ENCODE measurements around the gene HES6. TPM values are rescaled to one million over a fixed set of nuclear protein-coding genes. Genes with fewer than 3 reads are reported as not detected.
A peak's percentile ranks its signal among the peaks of the same experiment; 100 is the strongest.

Gene HES6
- total RNA-seq, 1 donor from 2014 or later: 8.6 TPM

DNA sequence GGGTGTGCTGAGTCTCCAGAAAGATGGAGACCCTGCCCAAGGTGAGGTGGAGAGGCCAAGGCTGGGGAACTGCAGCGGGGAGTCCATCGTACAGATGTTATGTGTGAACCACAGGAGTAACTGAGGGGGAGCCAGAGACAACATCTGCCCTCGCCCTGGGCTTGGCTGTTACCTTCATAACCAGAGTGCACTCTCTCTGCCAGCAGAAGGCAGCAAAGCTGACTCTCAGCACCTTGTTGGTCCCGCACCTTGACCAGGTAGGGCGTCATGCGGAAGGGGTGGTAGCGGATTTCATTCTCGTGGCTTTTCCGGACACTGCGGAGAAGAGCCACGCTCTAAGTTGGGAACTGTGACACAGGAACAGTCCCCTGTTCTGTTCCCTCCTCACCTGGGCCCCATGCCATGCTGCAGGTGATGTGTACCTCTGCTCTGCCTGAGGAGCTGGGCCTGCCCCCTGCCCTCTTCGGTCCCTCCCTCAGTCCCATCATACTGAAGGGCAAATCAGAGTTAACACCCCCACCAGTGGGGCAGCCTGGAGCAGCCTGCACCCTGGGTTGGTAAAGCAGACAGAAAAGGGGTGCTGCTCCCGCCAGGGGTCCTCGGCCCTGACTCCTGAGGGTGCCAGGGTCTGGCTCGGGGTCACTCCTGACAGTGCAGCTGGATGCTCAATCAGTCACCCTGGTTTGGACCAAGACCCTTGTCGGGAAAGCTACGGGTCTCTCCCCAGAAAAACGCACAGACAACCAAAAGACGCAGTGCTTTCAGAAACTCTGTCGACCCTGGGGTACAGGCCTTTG lies 28.2 kb upstream of the HES6 start:
- no peaks in the 10 kb centered on the region for H3K27me3 ChIP-seq
- intact Hi-C loops (cut with DNase I): no loop called here
- H3K4me1 ChIP-seq: peaks cover 13% of the 10 kb centered on the region
- H3K4me3 ChIP-seq: no peak overlapping the region
- TF ChIP-seq POLR2A (IDR thresholded peaks at IDR 0.05) (no peak), CTCF (IDR thresholded peaks at IDR 0.05) (no peak), POLR2AphosphoS5 (IDR thresholded peaks at IDR 0.05; ENCODE audit: insufficient read depth in 1 of 2, low read depth in 1 of 2) (no peak)
- no peak overlapping the region for H3K27ac ChIP-seq
- DNase-seq (ENCODE audit: extremely low spot score in 2 of 2): no peak
- no peaks in the 10 kb centered on the region for H3K9me3 ChIP-seq
- peaks cover 0 to 53% of the 10 kb centered on the region in 2 donors for H3K36me3 ChIP-seq

GRCh38 chr2:238267341-238267710 lies 27.5 kb upstream of the HES6 start:
- Histone ChIP-seq H3K4me1 (peaks cover 20% of the 10 kb centered on the region), H3K27ac (no peak overlapping the region), H3K27me3 (no peaks in the 10 kb centered on the region), H3K4me3 (no peak overlapping the region), H3K9me3 (no peaks in the 10 kb centered on the region), H3K36me3 (peaks cover 0 to 46% of the 10 kb centered on the region in 2 donors)
- intact Hi-C loops (cut with DNase I): no loop called here
- TF ChIP-seq POLR2AphosphoS5 (IDR thresholded peaks at IDR 0.05; ENCODE audit: insufficient read depth in 1 of 2, low read depth in 1 of 2) (no peak), POLR2A (IDR thresholded peaks at IDR 0.05) (no peak), CTCF (IDR thresholded peaks at IDR 0.05) (no peak)
- no peak for DNase-seq (ENCODE audit: extremely low spot score in 2 of 2)

DNA sequence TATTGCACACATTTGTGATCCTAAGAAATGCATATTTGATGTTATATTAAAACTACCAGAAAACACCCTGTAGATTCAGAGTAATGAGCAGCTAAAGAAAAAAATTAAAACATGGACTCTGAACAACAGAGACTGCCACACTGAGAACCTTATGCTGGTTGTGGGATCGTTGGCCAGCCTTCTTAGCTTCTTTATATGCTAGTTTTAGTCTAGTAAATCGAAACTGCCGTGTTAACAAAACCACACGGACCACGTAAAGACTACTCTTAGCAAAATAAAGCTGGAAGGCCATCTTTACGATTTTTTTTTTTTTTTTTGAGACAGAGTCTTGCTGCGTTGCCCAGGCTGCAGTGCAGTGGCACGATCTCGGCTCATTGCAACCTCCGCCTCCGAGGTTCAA lies 25.8 kb upstream of the HES6 start:
- no peak for DNase-seq (ENCODE audit: extremely low spot score in 2 of 2)
- peaks cover 26% of the 10 kb centered on the region for H3K4me1 ChIP-seq
- TF ChIP-seq POLR2AphosphoS5 (IDR thresholded peaks at IDR 0.05; ENCODE audit: insufficient read depth in 1 of 2, low read depth in 1 of 2): no peak
- no peak for TF ChIP-seq CTCF (IDR thresholded peaks at IDR 0.05)
- TF ChIP-seq POLR2A (IDR thresholded peaks at IDR 0.05): no peak
- intact Hi-C loops (cut with DNase I): no loop called here
- peaks cover 0 to 43% of the 10 kb centered on the region in 2 donors for H3K36me3 ChIP-seq
- H3K4me3 ChIP-seq: no peak overlapping the region
- no peaks in the 10 kb centered on the region for H3K27me3 ChIP-seq
- H3K9me3 ChIP-seq: no peaks in the 10 kb centered on the region
- no peak overlapping the region for H3K27ac ChIP-seq

- H3K4me1 ChIP-seq: peaks cover 26% of the 10 kb centered on the region
- DNase-seq (ENCODE audit: extremely low spot score in 2 of 2): no peak
- H3K36me3 ChIP-seq: peaks cover 0 to 40% of the 10 kb centered on the region in 2 donors
- intact Hi-C loops (cut with DNase I): loop anchor here (1.0 kb wide), 1 partner anchor 403 kb away; no protein-coding TSS in a partner anchor
- H3K4me3 ChIP-seq: no peak overlapping the region
- no peaks in the 10 kb centered on the region for H3K9me3 ChIP-seq
- H3K27me3 ChIP-seq: no peaks in the 10 kb centered on the region
- peak overlapping the region; percentile 78 for H3K27ac ChIP-seq
- no peak for TF ChIP-seq POLR2A (IDR thresholded peaks at IDR 0.05)
- TF ChIP-seq CTCF (IDR thresholded peaks at IDR 0.05): no peak
- TF ChIP-seq POLR2AphosphoS5 (IDR thresholded peaks at IDR 0.05; ENCODE audit: insufficient read depth in 1 of 2, low read depth in 1 of 2): no peak
Measured at GRCh38 chr2:238264072-238264460, 24.2 kb upstream of the HES6 start.

Data from vagina (tissue), 2 donors.